Epithelial cell of proximal tubule (primary cell): ENCODE results near the gene HMGB3. TPM values are rescaled to one million over a fixed set of nuclear protein-coding genes. Genes with fewer than 3 reads are reported as not detected.

Source experiments
- DNase-seq: peaks from one replicate; pipeline ENCODE4 v3.0.0-alpha.2; 2011; ENCODE audit warnings: low read depth
- H3K4me3 ChIP-seq: 2 replicates; pipeline ENCODE4 v1.5.1; 2011; ENCODE audit warnings: low read depth, mild to moderate bottlenecking, low read length
- CTCF ChIP-seq: conservative IDR thresholded peaks from 2 replicates; pipeline ENCODE4 v1.5.1; 2012; ENCODE audit warnings: low read depth, mild to moderate bottlenecking, low read length
- total RNA-seq: library from RNA; depleted of rRNA; stranded (reverse); fragments of >200 nt; gene quantifications from 2 replicates; pipeline ENCODE4 v1.2.3, GENCODE V29; 2015

The HMGB3 gene
- total RNA-seq, 1 donor from 2014 or later: 42.3 TPM

DNA sequence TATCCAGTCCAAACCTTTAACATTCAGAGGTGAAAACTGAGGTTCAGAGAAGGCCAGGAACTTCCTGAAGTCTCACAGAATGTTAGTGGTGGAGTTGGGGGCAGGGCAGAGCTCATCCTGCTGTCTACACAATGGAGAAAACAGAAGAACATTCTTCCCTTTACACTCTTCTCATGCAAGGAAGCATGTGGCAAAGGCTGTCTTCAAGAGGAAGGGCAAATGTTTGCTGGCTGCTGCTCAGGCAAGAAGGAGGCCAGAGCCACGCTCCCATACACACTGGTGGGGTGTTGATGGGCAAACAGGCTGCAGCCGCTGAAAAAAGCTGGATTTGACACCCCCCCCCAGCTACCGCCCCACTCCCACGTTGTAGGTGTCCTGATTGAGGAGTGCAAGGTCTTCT lies 32.5 kb downstream of the HMGB3 start:
- no peak for TF ChIP-seq CTCF
- DNase-seq: no peak
- H3K4me3 ChIP-seq: no peak overlapping the region

DNA sequence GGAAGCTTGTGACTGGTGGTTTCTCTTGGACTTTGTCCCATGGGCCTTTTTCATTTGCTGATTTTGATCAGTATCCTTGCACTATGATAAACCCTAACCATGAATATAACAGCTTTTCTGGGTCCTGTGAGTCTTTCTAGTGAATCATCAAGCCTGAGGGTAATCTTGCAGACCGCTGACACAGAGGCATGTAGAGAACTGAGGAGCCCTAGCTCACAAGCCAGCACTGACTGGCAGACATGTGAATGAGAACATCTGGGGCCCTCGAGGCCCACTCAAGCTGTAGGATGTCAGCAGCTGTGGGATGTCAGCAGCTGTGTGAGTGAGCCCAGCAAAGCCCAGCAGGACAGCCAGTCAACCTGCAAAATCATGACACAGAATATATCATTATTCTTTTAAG lies 36.7 kb downstream of the HMGB3 start:
- peak; percentile 25 for DNase-seq
- TF ChIP-seq CTCF: no peak
- H3K4me3 ChIP-seq: no peak overlapping the region

- no peak for TF ChIP-seq CTCF
- no peak for DNase-seq
- H3K4me3 ChIP-seq: no peak overlapping the region
Measured at GRCh38 chrX:151030845-151031244, 47.7 kb downstream of the HMGB3 start.

GRCh38 chrX:151031391-151031975 lies 48.3 kb downstream of the HMGB3 start:
- DNase-seq: no peak
- no peak overlapping the region for H3K4me3 ChIP-seq
- TF ChIP-seq CTCF: no peak

DNA sequence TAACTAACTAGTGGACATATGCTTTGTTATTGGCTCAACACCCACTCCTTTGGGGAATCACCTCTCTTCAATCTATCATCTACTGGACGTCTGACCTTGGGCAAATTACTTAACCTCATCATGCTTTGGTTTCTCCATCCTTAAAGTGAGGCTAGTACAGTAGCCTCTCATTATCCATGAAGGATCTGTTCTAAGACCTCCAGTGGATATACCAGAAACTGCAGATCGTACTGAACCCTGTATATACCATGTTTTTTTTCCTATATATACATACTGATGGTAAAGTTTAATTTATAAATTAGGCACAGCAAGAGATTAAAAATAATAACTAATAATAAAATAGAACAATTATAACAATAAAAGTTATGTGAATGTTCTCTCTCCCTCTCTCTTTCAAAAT lies 56.2 kb downstream of the HMGB3 start:
- no peak for TF ChIP-seq CTCF
- DNase-seq: no peak
- H3K4me3 ChIP-seq: no peak overlapping the region

Other genes with a start within 250 kb of the HMGB3 start
- gene CD99L2, start 84.7 kb upstream of the HMGB3 start, total RNA-seq: 27.6 and 32.5 TPM in 2 replicates
- not detected in 2 replicates for gene GPR50, start 193.2 kb downstream of the HMGB3 start, total RNA-seq